ENCODE measurements around the gene TLK2. TPM values are rescaled to one million over a fixed set of nuclear protein-coding genes. Genes with fewer than 3 reads are reported as not detected.

TLK2 gene
- total RNA-seq, 2 experiments from 2014 or later: 36.6 to 58.9 TPM

DNA sequence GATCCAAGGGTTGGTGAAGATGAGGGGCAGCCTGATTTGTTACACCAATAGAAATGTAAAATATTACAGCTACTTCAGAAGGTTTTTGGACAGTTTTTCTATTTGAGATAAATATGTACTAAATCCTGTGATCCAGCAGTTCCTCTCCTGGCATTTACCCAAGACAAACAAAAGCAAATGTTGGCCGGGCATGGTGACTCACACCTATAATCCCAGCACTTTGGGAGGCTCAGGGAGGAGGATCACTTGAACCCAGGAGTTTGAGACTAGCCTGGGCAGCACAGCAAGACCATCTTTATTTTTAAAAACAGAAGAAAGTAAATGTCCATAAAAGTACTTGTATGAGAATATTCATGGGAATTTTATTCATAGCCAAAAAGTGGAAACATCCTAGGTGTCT lies 84.0 kb downstream of the TLK2 start:
- Histone ChIP-seq H3K79me2 (ENCODE audit: insufficient read depth, low read depth, low read length) (no peaks in the 10 kb centered on the region), H3K36me3 (ENCODE audit: insufficient read depth, low read length) (peaks cover 73% of the 10 kb centered on the region), H3K4me2 (ENCODE audit: low read length) (no peak overlapping the region), H2AFZ (ENCODE audit: low read length) (no peak overlapping the region), H3K9me2 (ENCODE audit: insufficient read depth, low read length) (no peaks in the 10 kb centered on the region), H3K4me3 (ENCODE audit: low read depth, low read length, poor library complexity, severe bottlenecking) (no peak overlapping the region), H3K9me3 (ENCODE audit: low read length) (0 out of 2 replicates have a peak, but pooled peaks cover 3% of the 10 kb centered on the region), H4K20me1 (ENCODE audit: insufficient read depth, low read length) (no peaks in the 10 kb centered on the region), H3K4me1 (ENCODE audit: insufficient read depth, low read length, poor library complexity, severe bottlenecking) (no peaks in the 10 kb centered on the region), H3K27ac (ENCODE audit: low read depth, low read length, poor library complexity, severe bottlenecking) (no peak overlapping the region)
- ChIA-PET POLR2A (no interaction called here), CTCF (ENCODE audit: unreplicated experiment) (no interaction called here)
- no peak for TF ChIP-seq EZH2phosphoT487 (IDR thresholded peaks at IDR 0.05; ENCODE audit: borderline replicate concordance, low read depth, low read length)
- no peak for TF ChIP-seq CTCF (conservative IDR thresholded peaks at IDR 0.05; ENCODE audit: low read length)
- DNase-seq (ENCODE audit: low spot score): no peak
- intact Hi-C loops (cut with micrococcal nuclease; ENCODE audit: unreplicated experiment): no loop called here
- no TSS peak for BruUV-seq (replicated peaks)

- Histone ChIP-seq H3K36me3 (ENCODE audit: insufficient read depth, low read length) (peaks cover 93% of the 10 kb centered on the region), H4K20me1 (ENCODE audit: insufficient read depth, low read length) (no peaks in the 10 kb centered on the region), H3K4me2 (ENCODE audit: low read length) (no peak overlapping the region), H3K27ac (ENCODE audit: low read depth, low read length, poor library complexity, severe bottlenecking) (no peak overlapping the region), H3K79me2 (ENCODE audit: insufficient read depth, low read depth, low read length) (no peaks in the 10 kb centered on the region), H3K4me1 (ENCODE audit: insufficient read depth, low read length, poor library complexity, severe bottlenecking) (no peaks in the 10 kb centered on the region), H3K4me3 (ENCODE audit: low read depth, low read length, poor library complexity, severe bottlenecking) (no peak overlapping the region), H3K9me3 (ENCODE audit: low read length) (0 out of 2 replicates have a peak, but pooled peaks cover 3% of the 10 kb centered on the region), H3K9me2 (ENCODE audit: insufficient read depth, low read length) (no peaks in the 10 kb centered on the region), H2AFZ (ENCODE audit: low read length) (no peak overlapping the region)
- ChIA-PET CTCF (ENCODE audit: unreplicated experiment) (no interaction called here), POLR2A (interaction anchor here (0.6 to 0.7 kb wide), 3 partner anchors 11 to 1207 kb away, joined by 3 to 8 read pairs (median 4); no protein-coding TSS in a partner anchor)
- intact Hi-C loops (cut with micrococcal nuclease; ENCODE audit: unreplicated experiment): no loop called here
- DNase-seq (ENCODE audit: low spot score): no peak
- no TSS peak for BruUV-seq (replicated peaks)
- no peak for TF ChIP-seq CTCF (conservative IDR thresholded peaks at IDR 0.05; ENCODE audit: low read length)
- TF ChIP-seq EZH2phosphoT487 (IDR thresholded peaks at IDR 0.05; ENCODE audit: borderline replicate concordance, low read depth, low read length): no peak
Observed at GRCh38 chr17:62565817-62566216, 87.2 kb downstream of the TLK2 start.

DNA sequence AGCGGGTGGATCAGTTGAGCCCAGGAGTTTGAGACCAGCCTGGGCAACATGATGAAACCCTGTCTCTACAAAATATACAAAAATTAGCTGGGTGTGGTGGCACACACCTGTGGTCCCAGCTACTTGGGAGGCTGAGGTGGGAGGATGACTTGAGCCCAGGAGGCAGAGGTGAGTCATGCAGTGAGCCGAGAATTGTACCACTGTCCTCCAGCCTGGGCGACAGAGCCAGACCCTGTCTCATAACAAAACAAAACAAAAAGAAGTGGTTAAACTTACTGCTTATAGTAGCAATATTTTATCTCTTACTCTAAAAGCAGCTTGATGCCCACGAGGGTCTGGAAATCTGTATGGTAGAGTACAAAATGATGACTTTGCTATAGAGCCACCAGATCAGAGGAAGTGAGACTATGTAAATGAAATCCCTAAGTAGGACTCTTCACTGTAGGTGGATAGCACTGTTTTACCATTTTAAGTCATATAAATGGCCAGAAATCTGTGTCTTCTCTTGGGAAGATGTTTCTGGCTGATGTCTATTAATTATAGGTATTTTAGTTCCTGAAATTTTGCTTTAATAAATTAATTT lies 88.5 kb downstream of the TLK2 start:
- CTCF ChIA-PET (ENCODE audit: unreplicated experiment): no interaction called here
- DNase-seq (ENCODE audit: low spot score): no peak
- H3K4me1 ChIP-seq (ENCODE audit: insufficient read depth, low read length, poor library complexity, severe bottlenecking): no peaks in the 10 kb centered on the region
- H3K4me2 ChIP-seq (ENCODE audit: low read length): no peak overlapping the region
- POLR2A ChIA-PET: interaction anchor here (0.6 kb wide), 1 partner anchor 21 kb away, joined by 3 read pairs; no protein-coding TSS in a partner anchor
- no peak overlapping the region for H3K4me3 ChIP-seq (ENCODE audit: low read depth, low read length, poor library complexity, severe bottlenecking)
- H3K27ac ChIP-seq (ENCODE audit: low read depth, low read length, poor library complexity, severe bottlenecking): no peak overlapping the region
- no peaks in the 10 kb centered on the region for H3K9me2 ChIP-seq (ENCODE audit: insufficient read depth, low read length)
- H3K9me3 ChIP-seq (ENCODE audit: low read length): 0 out of 2 replicates have a peak, but pooled peaks cover 3% of the 10 kb centered on the region
- peaks cover 92% of the 10 kb centered on the region for H3K36me3 ChIP-seq (ENCODE audit: insufficient read depth, low read length)
- H2AFZ ChIP-seq (ENCODE audit: low read length): no peak overlapping the region
- no peaks in the 10 kb centered on the region for H3K79me2 ChIP-seq (ENCODE audit: insufficient read depth, low read depth, low read length)
- H4K20me1 ChIP-seq (ENCODE audit: insufficient read depth, low read length): no peaks in the 10 kb centered on the region
- BruUV-seq (replicated peaks): no TSS peak
- intact Hi-C loops (cut with micrococcal nuclease; ENCODE audit: unreplicated experiment): no loop called here
- TF ChIP-seq CTCF (conservative IDR thresholded peaks at IDR 0.05; ENCODE audit: low read length) (no peak), EZH2phosphoT487 (IDR thresholded peaks at IDR 0.05; ENCODE audit: borderline replicate concordance, low read depth, low read length) (no peak)

All from OCI-LY7 (cell line).